Measurements from ENCODE around the gene PCDH9. TPM values are rescaled to one million over a fixed set of nuclear protein-coding genes. Genes with fewer than 3 reads are reported as not detected.

The PCDH9 gene
- total and polyA plus RNA-seq, 2 of the 13 experiments (the other 11 are each of a cell fraction or from before 2014, with no cell fraction given): 0.09 TPM; not detected in 1

DNA sequence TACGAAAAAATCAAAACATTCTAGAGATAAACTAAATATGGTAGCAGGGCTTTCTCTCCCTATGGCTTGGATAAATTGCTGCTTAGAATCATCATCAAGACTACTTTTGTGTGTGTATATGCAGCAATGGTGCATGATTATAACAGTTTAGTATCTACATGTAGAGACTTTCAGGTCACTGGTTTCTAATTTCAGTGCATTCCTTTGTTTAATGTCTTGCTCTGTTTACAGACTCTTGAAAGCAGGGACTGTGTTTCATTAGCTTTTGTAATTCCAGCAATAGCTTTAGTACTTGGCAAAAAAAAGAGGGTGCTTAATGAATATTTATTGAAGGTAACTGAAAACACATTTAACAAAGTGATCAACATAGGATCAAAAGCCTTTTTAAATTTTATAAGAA lies 420.7 kb downstream of the PCDH9 start (continued):
- TF ChIP-seq, protein P1, sequence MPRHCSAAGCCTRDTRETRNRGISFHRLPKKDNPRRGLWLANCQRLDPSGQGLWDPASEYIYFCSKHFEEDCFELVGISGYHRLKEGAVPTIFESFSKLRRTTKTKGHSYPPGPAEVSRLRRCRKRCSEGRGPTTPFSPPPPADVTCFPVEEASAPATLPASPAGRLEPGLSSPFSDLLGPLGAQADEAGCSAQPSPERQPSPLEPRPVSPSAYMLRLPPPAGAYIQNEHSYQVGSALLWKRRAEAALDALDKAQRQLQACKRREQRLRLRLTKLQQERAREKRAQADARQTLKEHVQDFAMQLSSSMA (CRISPR knock-in tag; IDR thresholded peaks at IDR 0.05): no peak
- TF ChIP-seq SNRNP70 (IDR thresholded peaks at IDR 0.05; ENCODE audit: low read depth, low read length) (no peak), ZEB1 (IDR thresholded peaks at IDR 0.05; ENCODE audit: insufficient replicate concordance, low read depth) (no peak), YEATS4 (CRISPR knock-in tag; IDR thresholded peaks at IDR 0.05; ENCODE audit: borderline replicate concordance) (no peak), ZSCAN31 (CRISPR knock-in tag; IDR thresholded peaks at IDR 0.05; ENCODE audit: low read depth) (no peak), ELF3 (CRISPR knock-in tag; IDR thresholded peaks at IDR 0.05) (no peak)
- TF ChIP-seq, protein P2, sequence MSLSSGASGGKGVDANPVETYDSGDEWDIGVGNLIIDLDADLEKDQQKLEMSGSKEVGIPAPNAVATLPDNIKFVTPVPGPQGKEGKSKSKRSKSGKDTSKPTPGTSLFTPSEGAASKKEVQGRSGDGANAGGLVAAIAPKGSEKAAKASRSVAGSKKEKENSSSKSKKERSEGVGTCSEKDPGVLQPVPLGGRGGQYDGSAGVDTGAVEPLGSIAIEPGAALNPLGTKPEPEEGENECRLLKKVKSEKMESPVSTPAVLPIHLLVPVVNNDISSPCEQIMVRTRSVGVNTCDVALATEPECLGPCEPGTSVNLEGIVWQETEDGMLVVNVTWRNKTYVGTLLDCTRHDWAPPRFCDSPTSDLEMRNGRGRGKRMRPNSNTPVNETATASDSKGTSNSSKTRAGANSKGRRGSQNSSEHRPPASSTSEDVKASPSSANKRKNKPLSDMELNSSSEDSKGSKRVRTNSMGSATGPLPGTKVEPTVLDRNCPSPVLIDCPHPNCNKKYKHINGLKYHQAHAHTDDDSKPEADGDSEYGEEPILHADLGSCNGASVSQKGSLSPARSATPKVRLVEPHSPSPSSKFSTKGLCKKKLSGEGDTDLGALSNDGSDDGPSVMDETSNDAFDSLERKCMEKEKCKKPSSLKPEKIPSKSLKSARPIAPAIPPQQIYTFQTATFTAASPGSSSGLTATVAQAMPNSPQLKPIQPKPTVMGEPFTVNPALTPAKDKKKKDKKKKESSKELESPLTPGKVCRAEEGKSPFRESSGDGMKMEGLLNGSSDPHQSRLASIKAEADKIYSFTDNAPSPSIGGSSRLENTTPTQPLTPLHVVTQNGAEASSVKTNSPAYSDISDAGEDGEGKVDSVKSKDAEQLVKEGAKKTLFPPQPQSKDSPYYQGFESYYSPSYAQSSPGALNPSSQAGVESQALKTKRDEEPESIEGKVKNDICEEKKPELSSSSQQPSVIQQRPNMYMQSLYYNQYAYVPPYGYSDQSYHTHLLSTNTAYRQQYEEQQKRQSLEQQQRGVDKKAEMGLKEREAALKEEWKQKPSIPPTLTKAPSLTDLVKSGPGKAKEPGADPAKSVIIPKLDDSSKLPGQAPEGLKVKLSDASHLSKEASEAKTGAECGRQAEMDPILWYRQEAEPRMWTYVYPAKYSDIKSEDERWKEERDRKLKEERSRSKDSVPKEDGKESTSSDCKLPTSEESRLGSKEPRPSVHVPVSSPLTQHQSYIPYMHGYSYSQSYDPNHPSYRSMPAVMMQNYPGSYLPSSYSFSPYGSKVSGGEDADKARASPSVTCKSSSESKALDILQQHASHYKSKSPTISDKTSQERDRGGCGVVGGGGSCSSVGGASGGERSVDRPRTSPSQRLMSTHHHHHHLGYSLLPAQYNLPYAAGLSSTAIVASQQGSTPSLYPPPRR (CRISPR knock-in tag; IDR thresholded peaks at IDR 0.05; ENCODE audit: borderline replicate concordance): no peak
- TF ChIP-seq, protein P3, sequence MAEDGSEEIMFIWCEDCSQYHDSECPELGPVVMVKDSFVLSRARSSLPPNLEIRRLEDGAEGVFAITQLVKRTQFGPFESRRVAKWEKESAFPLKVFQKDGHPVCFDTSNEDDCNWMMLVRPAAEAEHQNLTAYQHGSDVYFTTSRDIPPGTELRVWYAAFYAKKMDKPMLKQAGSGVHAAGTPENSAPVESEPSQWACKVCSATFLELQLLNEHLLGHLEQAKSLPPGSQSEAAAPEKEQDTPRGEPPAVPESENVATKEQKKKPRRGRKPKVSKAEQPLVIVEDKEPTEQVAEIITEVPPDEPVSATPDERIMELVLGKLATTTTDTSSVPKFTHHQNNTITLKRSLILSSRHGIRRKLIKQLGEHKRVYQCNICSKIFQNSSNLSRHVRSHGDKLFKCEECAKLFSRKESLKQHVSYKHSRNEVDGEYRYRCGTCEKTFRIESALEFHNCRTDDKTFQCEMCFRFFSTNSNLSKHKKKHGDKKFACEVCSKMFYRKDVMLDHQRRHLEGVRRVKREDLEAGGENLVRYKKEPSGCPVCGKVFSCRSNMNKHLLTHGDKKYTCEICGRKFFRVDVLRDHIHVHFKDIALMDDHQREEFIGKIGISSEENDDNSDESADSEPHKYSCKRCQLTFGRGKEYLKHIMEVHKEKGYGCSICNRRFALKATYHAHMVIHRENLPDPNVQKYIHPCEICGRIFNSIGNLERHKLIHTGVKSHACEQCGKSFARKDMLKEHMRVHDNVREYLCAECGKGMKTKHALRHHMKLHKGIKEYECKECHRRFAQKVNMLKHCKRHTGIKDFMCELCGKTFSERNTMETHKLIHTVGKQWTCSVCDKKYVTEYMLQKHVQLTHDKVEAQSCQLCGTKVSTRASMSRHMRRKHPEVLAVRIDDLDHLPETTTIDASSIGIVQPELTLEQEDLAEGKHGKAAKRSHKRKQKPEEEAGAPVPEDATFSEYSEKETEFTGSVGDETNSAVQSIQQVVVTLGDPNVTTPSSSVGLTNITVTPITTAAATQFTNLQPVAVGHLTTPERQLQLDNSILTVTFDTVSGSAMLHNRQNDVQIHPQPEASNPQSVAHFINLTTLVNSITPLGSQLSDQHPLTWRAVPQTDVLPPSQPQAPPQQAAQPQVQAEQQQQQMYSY (CRISPR knock-in tag; IDR thresholded peaks at IDR 0.05): no peak
